NCI-H510A (cell line): ENCODE results near the gene ABHD6.
"Not testable (repeated sequence)": the region's sequence is repeated elsewhere in the genome, so short reads cannot be mapped to it uniquely, and the experiment has no call there.

ENCODE experiments used
- DNase-seq: peaks from one replicate; lab custom pipeline; 2025; lab: John Stamatoyannopoulos, UW

The ABHD6 gene

GRCh38 chr3:58242860-58243259, 5.3 kb downstream of the ABHD6 start:
- not testable (repeated sequence) for DNase-seq

DNA sequence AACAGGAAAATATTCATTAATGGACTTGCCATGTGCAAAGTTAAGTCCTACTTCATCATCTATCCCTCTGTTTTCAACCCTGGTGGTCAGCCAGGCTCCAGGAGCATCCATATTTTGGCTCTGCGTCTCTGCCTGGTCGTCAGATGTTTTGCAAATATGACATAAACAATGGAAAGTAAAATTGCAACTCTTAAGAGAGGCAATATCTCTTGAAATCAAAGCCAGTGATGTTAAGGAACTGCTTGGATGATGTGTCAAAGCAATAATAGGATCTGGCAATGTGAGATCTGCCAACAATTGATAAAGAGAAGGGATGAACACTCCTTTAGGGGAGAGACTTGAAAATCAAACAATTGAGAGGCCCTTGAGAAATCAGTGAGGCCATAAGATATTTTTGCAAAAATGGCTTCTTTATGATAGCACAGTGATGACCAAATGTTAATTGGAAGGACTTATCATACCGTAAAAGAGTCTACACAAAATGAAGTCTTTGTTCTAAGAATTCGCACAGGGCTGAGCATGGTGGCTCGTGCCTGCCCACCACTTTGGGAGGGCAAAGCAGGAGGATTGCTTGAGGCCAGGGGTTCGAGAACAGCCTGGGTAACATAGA, 6.5 kb downstream of the ABHD6 start:
- no peak for DNase-seq

- DNase-seq, result no peak
Measured at GRCh38 chr3:58246148-58247047, 8.8 kb downstream of the ABHD6 start.

DNA sequence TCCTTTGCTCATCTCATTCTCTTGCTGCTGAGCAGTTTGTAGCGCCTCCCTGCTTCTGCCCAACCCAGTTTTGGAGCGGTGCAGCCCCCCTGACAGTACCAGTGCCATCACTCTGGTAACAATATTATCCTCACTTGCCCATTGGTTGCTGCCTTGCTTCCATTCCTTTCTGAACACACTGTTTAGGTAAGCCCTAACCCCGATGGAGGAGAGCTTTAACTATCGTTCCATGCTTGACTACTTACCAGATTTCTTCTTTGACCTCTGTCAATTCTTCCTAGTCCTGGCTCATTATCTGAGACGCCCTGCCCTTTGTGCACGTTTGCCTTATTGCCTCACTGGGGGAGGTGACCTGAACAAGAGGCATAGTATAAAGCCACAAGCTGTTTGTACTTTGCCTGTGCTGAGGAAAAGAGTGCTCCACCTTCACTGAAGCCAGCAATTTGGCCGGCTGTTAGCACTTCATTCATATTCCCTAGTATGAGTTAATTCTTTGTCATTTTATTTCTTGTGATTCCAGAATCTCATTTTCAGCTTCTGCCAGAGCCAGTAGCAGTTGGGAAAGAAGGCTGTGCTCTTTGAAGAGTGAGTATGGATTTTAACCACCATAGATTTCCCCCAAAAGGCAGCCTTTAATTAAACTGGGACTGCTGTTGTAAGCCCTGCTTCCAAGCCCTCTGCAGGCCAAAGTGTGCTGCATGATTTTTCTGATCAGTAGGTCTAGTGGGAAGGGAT, 11.9 kb downstream of the ABHD6 start:
- DNase-seq, result no peak

GRCh38 chr3:58250093-58250707, 12.6 kb downstream of the ABHD6 start:
- DNase-seq, result no peak

DNA sequence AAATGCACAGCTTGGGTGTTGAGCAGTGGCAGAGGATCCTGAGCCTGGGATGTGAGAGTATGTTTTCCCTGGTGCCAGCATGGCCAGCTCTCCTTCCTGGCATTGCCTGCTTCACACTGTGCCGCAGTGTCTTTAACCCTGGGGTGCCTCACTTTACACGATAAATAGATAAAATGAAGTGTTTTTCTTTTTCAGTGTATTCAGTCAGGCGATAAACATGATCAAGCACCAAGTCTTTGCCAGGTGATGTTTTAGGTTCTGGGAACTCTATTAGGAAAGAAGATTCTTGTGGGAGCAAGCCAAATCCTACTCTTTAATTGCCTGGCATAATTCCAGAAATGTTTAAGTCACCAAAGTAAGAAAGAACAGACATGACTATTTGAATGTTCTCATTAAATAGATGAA, 14.0 kb downstream of the ABHD6 start:
- DNase-seq, result no peak

DNA sequence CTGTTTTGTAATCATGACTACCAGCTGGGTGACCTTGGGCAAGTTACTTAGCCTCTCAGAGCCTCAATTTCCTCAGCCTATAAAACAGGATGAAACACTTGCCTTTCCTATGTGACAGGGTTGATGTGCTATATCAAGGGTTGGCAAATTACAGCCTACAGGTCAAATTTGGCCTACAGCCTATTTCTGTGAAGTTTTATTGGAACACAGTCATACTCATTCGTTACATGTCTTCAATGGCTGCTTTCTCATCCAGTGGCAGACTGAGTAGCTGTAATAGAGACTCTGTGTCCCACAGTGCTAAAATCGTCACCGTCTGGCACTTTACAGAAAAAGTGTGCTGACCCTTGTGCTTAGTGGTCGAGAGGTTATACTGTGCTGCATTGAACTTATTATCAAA, 16.6 kb downstream of the ABHD6 start:
- no peak for DNase-seq

GRCh38 chr3:58256061-58256460, 18.5 kb downstream of the ABHD6 start:
- DNase-seq, result no peak

- DNase-seq, result no peak
Measured at GRCh38 chr3:58256511-58256910, 18.9 kb downstream of the ABHD6 start.

DNA sequence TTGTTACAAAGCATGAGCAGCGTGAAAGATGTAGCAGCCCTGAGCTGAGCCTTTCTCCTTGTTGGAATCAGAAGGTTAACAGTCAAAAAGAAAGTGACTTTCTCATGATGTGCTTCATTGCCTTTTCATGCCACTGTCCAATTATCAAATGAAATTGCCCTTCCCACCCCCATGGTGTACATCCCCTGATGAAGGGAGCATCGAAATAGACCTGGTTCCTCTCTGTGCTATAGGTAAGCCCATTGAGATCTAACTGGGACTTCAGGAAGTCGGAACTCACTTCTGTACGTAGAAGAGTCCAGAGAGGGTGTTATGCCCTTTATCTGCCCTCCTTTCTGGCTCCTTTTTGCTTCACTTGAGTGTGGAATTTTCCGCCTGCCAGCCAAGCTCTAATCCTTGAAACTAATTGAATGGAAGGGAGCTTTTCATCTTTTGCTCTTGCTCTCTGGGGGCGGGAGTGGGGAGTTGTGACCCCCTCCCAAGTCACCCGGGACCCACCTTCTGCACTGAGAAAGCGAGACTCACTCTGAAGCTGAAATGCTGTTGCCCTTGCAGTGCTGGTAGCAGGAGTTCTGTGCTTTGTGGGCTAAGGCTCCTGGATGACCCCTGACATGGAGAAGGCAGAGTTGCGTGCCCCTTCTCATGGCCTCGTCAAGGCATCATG, 20.9 kb downstream of the ABHD6 start:
- no peak for DNase-seq

GRCh38 chr3:58260261-58260731, 22.7 kb downstream of the ABHD6 start:
- no peak for DNase-seq

DNA sequence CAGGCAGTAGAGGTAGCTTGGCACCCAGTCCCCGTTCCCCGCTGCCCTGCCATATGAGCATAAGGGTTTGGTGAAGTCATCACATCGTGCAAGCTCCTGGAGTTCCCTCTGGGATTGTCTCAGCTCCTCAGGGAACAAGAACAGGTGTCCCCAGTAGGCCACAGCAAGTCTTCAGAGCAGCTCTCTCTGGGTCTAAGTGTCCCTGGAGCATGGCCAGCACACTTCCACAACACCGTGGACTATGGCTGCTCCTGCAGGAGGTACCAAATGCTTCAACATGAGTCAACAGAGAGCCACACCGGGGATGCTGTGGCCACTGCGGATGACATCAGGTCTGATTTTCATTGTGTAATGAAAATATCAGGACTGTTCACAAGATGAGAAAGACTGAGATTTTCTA, 23.1 kb downstream of the ABHD6 start:
- DNase-seq, result no peak

DNA sequence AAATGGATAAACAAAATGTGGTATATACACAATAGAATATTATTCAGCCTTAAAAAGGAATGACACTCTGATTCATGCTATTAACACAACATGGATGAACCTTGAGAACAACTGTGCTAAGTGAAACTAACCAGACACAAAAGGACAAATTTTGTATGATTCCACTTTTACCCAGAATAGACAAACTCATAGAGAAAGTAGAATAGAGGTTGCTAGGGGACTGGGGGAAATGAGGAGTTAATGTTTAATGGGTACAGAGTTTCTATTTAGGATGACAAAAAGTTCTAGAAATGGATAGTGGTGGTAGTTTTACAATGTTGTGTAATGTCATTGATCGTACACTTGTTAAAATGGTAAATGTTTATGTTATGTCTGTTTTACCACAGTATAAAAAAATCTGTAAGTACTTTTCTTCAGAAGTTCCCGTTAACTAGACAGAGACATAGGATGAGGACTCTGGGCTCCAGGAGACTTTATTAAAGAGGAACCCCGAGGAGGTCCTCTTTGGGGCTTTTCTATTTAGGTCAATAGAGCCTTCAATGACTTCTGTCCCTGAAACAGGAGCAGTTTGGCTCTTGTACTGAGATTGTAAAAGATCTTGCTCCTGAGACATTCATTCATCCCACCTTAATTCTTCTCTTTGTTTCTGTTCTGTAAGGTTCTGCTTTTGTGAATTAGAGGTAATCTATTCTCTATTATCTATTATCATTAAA, 24.5 kb downstream of the ABHD6 start:
- no peak for DNase-seq

GRCh38 chr3:58266577-58266976, 29.0 kb downstream of the ABHD6 start:
- no peak for DNase-seq

GRCh38 chr3:58267543-58267942, 30.0 kb downstream of the ABHD6 start:
- not testable (repeated sequence) for DNase-seq

GRCh38 chr3:58269356-58269755, 31.8 kb downstream of the ABHD6 start:
- DNase-seq, result no peak

GRCh38 chr3:58270485-58270884, 32.9 kb downstream of the ABHD6 start:
- DNase-seq, result no peak

DNA sequence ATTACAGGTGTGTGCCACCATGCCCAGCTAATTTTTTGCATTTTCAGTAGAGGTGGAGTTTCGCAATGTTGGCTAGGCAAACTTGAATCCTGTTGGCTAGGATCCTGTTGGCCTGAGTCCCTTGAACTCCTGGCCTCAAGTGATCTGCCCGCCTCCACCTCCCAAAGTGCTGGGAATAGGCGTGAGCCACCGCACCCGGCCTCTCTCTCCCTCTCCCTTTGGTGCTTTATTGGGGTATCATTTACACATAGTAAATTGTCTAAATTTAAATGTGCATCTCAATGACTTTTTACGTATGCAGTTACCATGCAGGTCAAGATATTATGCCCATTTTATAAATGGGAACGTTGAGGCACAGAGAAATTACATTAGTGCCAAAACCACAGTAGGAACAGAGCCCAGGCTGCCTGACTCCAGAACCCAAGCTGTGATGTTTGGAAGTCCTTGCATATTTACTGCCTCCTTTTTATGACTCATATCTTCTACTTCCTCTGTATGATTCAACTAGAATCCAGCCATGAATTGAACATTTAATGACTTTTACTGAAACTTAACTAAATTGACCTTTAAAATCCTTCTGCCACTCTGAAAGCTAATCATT, 34.4 kb downstream of the ABHD6 start:
- DNase-seq, result no peak

- DNase-seq, result no peak
Measured at GRCh38 chr3:58272891-58273290, 35.3 kb downstream of the ABHD6 start.

DNA sequence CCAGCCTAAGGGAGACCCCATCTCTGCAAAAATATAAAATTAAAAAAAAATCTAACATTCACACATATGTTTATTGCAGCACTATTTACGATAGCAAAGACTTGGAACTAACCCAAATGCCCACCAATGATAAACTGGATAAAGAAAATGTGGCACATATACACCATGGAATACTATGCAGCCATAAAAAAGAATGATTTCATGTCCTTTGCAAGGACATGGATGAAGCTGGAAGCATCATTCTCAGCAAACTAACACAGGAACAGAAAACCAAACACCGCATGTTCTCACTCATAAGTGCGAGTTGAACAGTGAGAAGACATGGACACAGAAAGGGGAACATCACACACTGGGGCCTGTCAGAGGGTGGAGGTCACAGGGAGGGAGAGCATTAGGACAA, 35.8 kb downstream of the ABHD6 start:
- DNase-seq, result not testable (repeated sequence)
